Tibial nerve (tissue), 4 donors: ENCODE data around the gene AP2A1.

ENCODE experiments used
- EP300 ChIP-seq, 2 donors: sonication (generic); formaldehyde crosslinking; IDR thresholded peaks; one replicate each; pipeline ENCODE4 v1.6.1; 2017; ENCODE audit warnings: antibody characterized with exemption in 2 of 2, mild to moderate bottlenecking in 1 of 2
- POLR2A ChIP-seq, 2 donors: fragments of 450-650 bp; IDR thresholded peaks; one replicate each; pipeline ENCODE4 v1.6.1; 2017; ENCODE audit warnings: antibody characterized with exemption in 2 of 2, mild to moderate bottlenecking in 2 of 2, moderate library complexity in 2 of 2
- TF ChIP-seq, protein P1 (sequence below), 5 experiments: fragments of 200-600 bp in 3 of 5; fragments of 450-650 bp in 2 of 5; sonication (generic) in 3 of 5; IDR thresholded peaks; one replicate each; pipeline ENCODE4 v1.5.1; 2016 to 2019; ENCODE audit warnings: antibody characterized with exemption in 5 of 5, mild to moderate bottlenecking in 3 of 5, moderate library complexity in 2 of 5

DNA sequence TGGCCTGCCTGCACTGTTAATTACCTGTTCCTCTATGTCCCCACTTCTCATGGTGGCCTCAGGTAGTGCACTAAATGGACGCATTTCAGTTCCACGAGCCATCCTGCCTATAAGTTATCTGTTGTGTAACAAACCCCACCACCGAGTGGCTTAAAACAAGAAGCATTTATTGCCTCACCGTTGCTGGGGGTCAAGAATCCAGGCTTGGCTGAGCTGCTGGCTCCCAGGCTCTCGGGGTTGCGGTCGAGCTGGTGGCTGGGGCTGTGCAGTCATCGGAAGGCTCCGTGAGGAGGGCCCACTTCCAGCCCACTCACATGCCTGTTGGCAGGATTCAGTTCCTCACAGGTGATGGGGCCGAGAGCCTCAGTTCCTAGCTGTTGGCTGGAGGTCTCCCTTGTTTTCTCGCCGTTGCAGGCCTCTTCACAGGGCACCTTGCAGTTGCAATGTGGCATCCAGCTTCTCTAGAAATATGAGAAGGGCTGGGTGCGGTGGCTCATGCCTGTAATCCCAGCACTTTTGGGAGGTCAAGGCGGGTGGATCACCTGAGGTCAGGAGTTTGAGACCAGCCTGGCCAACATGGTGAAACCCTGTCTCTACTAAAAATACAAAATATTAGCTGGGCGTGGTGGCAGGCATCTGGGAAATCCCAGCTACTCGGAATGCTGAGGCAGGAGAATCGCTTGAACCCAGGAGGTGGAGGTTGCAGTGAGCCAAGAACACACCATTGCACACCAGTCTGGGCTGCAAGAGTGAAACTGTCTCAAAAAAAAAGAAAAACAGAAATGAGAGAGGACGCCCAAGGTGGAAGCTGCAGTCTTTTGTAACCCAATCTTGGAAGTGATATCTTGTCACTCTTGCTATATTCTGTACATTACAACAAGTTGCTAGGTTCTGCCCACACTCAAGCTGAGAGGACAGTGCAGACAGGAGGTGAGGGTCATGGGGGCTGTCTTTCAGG lies 77.6 kb downstream of the AP2A1 start:
- TF ChIP-seq, protein P1, sequence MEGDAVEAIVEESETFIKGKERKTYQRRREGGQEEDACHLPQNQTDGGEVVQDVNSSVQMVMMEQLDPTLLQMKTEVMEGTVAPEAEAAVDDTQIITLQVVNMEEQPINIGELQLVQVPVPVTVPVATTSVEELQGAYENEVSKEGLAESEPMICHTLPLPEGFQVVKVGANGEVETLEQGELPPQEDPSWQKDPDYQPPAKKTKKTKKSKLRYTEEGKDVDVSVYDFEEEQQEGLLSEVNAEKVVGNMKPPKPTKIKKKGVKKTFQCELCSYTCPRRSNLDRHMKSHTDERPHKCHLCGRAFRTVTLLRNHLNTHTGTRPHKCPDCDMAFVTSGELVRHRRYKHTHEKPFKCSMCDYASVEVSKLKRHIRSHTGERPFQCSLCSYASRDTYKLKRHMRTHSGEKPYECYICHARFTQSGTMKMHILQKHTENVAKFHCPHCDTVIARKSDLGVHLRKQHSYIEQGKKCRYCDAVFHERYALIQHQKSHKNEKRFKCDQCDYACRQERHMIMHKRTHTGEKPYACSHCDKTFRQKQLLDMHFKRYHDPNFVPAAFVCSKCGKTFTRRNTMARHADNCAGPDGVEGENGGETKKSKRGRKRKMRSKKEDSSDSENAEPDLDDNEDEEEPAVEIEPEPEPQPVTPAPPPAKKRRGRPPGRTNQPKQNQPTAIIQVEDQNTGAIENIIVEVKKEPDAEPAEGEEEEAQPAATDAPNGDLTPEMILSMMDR (IDR thresholded peaks at IDR 0.05): no peak
- no peak for TF ChIP-seq EP300 (IDR thresholded peaks at IDR 0.05)
- TF ChIP-seq POLR2A (IDR thresholded peaks at IDR 0.05): no peak
